ENCODE results near the gene SULT4A1. TPM values are rescaled to one million over a fixed set of nuclear protein-coding genes. Genes with fewer than 3 reads are reported as not detected.

Gene SULT4A1
- total RNA-seq, 1 donor from 2014 or later = 6.6 TPM

DNA sequence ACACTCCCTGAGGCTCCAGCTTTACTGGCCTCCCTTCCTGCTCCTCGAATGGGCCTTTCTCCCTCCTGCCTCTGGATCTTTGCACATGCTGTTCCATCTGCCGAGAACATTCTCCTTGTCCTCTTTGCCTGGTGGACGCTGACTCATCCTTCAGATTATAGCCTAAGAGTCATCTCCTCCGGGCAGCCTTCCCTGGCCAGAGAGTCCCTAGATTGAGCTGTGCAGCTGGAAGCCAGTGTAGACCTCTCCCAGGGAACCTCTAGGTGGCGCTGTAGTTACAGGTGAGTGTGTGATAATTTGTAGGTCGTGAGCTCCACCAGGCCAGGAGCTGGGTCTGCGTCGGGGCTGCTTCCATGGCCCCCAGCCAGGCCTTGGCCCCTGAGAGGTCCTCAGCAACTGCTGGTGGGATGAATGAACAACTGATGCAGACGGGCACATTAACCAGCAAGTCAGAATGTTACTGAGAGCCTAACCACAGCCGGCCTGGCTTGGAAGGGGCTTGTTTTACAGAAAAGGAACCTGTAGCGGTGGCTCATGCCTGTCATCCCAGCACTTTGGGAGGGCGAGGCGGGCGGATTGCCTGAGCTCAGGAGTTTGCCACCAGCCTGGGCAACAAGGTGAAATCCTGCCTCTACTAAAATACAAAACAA lies 20.8 kb upstream of the SULT4A1 start:
- DNase-seq (ENCODE audit: low spot score, unreplicated experiment) = peak; percentile 52
- Mint-ChIP-seq H3K4me3 (ENCODE audit: low read depth) (no peak overlapping the region), H3K36me3 (ENCODE audit: insufficient read depth) (no peaks in the 10 kb centered on the region), H3K27ac (no peak overlapping the region), H3K27me3 (peaks cover 27% of the 10 kb centered on the region), H3K9me3 (ENCODE audit: low read depth) (no peaks in the 10 kb centered on the region), H3K4me1 (ENCODE audit: low read depth) (no peaks in the 10 kb centered on the region)
- TF ChIP-seq, protein P1, sequence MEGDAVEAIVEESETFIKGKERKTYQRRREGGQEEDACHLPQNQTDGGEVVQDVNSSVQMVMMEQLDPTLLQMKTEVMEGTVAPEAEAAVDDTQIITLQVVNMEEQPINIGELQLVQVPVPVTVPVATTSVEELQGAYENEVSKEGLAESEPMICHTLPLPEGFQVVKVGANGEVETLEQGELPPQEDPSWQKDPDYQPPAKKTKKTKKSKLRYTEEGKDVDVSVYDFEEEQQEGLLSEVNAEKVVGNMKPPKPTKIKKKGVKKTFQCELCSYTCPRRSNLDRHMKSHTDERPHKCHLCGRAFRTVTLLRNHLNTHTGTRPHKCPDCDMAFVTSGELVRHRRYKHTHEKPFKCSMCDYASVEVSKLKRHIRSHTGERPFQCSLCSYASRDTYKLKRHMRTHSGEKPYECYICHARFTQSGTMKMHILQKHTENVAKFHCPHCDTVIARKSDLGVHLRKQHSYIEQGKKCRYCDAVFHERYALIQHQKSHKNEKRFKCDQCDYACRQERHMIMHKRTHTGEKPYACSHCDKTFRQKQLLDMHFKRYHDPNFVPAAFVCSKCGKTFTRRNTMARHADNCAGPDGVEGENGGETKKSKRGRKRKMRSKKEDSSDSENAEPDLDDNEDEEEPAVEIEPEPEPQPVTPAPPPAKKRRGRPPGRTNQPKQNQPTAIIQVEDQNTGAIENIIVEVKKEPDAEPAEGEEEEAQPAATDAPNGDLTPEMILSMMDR (IDR thresholded peaks at IDR 0.05; ENCODE audit: unreplicated experiment) = peak; percentile 76

DNA sequence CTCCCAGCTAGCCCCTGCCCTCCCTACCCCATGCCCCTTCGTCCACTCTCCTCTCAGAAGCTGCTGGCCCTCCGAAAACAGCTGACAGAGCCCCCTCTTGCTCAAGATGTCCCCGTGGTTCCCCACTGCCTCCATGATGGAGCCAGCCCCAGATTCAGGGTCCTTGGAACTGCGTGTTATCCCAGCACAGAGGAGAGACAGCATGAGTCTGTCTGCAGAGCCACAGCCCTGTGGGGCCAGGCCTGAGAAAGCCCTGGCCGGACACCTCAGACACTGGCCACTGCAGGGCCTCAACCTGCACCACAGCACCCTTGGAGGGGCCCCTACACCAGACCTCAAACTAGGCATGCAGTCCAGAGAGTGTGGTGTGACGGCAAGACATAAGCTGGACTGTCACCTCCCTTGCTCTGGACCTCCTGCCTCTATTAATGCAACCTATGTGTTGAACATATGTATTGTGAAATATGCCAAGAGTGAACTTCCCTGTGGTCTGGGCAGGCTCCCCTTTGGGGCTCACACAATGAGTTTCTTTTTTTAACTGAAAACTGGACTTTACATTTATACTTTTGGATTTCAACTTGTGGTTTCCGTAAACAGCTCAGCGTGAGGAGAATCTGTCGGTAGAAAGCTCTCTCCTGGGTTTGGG lies 19.9 kb upstream of the SULT4A1 start:
- DNase-seq (ENCODE audit: low spot score, unreplicated experiment) = no peak
- no peaks in the 10 kb centered on the region for H3K9me3 Mint-ChIP-seq (ENCODE audit: low read depth)
- H3K27ac Mint-ChIP-seq = no peak overlapping the region
- TF ChIP-seq, protein P1 (IDR thresholded peaks at IDR 0.05; ENCODE audit: unreplicated experiment) = no peak
- H3K36me3 Mint-ChIP-seq (ENCODE audit: insufficient read depth) = no peaks in the 10 kb centered on the region
- no peak overlapping the region for H3K4me3 Mint-ChIP-seq (ENCODE audit: low read depth)
- H3K27me3 Mint-ChIP-seq = peaks cover 24% of the 10 kb centered on the region
- no peaks in the 10 kb centered on the region for H3K4me1 Mint-ChIP-seq (ENCODE audit: low read depth)

DNA sequence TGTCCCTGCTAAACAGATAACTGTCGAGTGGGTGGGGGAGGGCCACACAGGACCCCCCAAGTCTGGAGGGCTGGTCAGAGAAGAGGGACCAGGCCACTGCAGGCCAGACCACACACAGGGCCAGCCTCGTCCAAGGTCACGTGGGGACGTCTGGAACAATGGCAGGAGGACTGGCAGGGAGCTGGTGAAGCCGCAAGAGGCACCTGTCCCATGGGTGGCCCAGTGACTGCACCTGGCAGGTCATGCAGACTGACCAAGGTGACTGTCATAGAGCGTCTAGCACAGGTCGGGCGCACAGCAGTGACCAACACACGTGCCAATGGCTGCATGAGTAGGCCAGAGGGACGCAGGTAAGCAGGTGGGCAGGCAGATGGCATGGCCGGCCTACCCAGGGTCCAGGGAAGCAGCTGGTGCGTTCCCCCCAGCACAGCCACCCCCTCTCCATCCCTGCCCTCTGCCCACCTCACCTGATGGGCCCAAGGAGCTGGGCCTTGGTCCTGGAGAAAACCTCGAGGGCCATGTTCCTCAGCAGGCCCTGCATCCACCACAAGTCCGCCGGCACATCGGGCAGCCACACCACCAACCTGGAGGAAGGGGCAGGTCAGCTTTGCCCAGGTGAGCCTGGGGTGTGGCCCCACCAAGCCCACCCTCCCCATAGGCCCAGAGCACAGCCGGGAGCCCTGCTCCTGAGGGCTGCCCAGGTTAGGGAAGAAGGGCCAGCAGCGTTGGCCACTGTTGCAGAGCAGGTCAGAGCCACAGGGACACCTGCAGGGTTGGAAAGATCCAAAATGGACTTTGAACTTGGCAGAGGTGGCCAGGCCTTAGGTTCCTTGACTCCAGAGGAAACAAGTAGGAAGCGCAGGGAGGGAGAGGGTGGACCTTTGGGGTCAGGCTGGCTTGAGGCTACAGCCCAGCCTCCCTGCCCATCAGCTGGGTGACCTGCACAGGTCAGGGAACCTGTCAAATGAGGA lies 19.1 kb upstream of the SULT4A1 start:
- Mint-ChIP-seq H3K27ac (no peak overlapping the region), H3K27me3 (peaks cover 18% of the 10 kb centered on the region), H3K4me1 (ENCODE audit: low read depth) (no peaks in the 10 kb centered on the region), H3K9me3 (ENCODE audit: low read depth) (no peaks in the 10 kb centered on the region), H3K36me3 (ENCODE audit: insufficient read depth) (no peaks in the 10 kb centered on the region), H3K4me3 (ENCODE audit: low read depth) (no peak overlapping the region)
- no peak for DNase-seq (ENCODE audit: low spot score, unreplicated experiment)
- TF ChIP-seq, protein P1 (IDR thresholded peaks at IDR 0.05; ENCODE audit: unreplicated experiment) = no peak

DNA sequence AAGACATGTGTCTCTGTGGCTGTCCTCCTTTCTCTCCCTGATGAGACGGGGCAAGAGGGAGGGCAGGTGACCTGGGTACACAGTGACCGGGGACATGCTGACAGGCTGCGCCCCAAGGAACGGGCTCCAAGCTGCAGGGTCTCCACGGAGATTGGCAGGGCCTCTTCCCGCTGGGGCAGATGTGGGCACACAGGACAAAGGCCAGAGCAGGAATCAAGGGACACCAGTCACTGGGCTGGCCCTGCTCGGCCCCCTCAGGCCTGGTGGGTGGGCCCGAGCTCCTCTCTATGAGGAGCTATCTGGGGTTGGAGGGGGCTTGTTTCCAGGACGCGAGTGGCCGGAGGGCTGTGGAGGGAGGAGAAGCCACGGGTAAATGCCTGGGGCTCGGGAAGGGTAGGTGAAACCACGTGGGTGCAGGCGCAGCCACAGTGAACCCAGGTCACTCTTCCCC lies 18.3 kb upstream of the SULT4A1 start:
- Mint-ChIP-seq H3K4me3 (ENCODE audit: low read depth) (no peak overlapping the region), H3K27me3 (peaks cover 20% of the 10 kb centered on the region), H3K27ac (no peak overlapping the region), H3K4me1 (ENCODE audit: low read depth) (no peaks in the 10 kb centered on the region), H3K36me3 (ENCODE audit: insufficient read depth) (no peaks in the 10 kb centered on the region), H3K9me3 (ENCODE audit: low read depth) (no peaks in the 10 kb centered on the region)
- TF ChIP-seq, protein P1 (IDR thresholded peaks at IDR 0.05; ENCODE audit: unreplicated experiment) = no peak
- DNase-seq (ENCODE audit: low spot score, unreplicated experiment) = no peak
